H1 (cell line): ENCODE data around the gene STEAP3. TPM values are rescaled to one million over a fixed set of nuclear protein-coding genes. Genes with fewer than 3 reads are reported as not detected.

Experiments
- CBX8 ChIP-seq: fragments of 300-800, 300-1000 bp; sonication (generic); IDR thresholded peaks from 2 replicates; pipeline ENCODE4 v1.7.1; 2016; ENCODE audit warnings: low read depth, low read length, borderline replicate concordance
- CHD1 ChIP-seq: IDR thresholded peaks from 2 replicates; pipeline ENCODE4 v1.6.1; 2012; ENCODE audit warnings: low read depth, low read length, improper control_type of control experiment
- EP300 ChIP-seq, 2 experiments: IDR thresholded peaks; 1 replicate in 1 of 2; 2 replicates in 1 of 2; pipeline ENCODE4 v1.6.1; 2011 to 2012; ENCODE audit warnings: low read depth in 2 of 2, low read length in 2 of 2, mild to moderate bottlenecking in 2 of 2, borderline replicate concordance in 1 of 2, inconsistent platforms in 1 of 2, moderate library complexity in 1 of 2
- JUN ChIP-seq: IDR thresholded peaks from 2 replicates; pipeline ENCODE4 v1.6.1; 2011; ENCODE audit warnings: low read depth, mild to moderate bottlenecking, improper control_type of control experiment, low read length
- KDM4A ChIP-seq: IDR thresholded peaks from one replicate; pipeline ENCODE4 v1.7.1; 2012; ENCODE audit warnings: low read depth, mild to moderate bottlenecking, moderate library complexity, low read length, inconsistent platforms; ENCODE audit not compliant: severe bottlenecking
- MAFK ChIP-seq: IDR thresholded peaks from 2 replicates; pipeline ENCODE4 v1.6.1; 2012; ENCODE audit warnings: low read depth, mild to moderate bottlenecking, improper control_type of control experiment, low read length
- SP4 ChIP-seq: IDR thresholded peaks from 2 replicates; pipeline ENCODE4 v1.6.1; 2012; ENCODE audit warnings: low read length, inconsistent platforms
- polyA plus RNA-seq, 7 experiments: library from polyadenylated mRNA; depleted of rRNA in 3 of 7; stranded (reverse) in 5 of 7; unstranded in 2 of 7; fragments of >200 nt in 5 of 7; fragments of 200-250 nt in 2 of 7; gene quantifications; 1 replicate in 5 of 7; 2 replicates in 1 of 7; 4 replicates in 1 of 7; pipeline versions ENCODE4 v1.2.1 to v1.2.3, GENCODE V29; 2011 to 2013; ENCODE audit warnings: missing spikeins in 2 of 7, mixed read lengths in 2 of 7
- total RNA-seq: library from RNA; stranded (reverse); fragmentation: NEBNext Ultra II Directional; extraction: Animal tissue kit (Norgen Biotek cat#: 25700); gene quantifications from 2 replicates; pipeline ENCODE4 v1.2.1, GENCODE V29; 2021

Gene STEAP3
- total and polyA plus RNA-seq, 2 of the 8 experiments (the other 6 are each of a cell fraction or from before 2014, with no cell fraction given): 21.7 to 27.9 TPM

DNA sequence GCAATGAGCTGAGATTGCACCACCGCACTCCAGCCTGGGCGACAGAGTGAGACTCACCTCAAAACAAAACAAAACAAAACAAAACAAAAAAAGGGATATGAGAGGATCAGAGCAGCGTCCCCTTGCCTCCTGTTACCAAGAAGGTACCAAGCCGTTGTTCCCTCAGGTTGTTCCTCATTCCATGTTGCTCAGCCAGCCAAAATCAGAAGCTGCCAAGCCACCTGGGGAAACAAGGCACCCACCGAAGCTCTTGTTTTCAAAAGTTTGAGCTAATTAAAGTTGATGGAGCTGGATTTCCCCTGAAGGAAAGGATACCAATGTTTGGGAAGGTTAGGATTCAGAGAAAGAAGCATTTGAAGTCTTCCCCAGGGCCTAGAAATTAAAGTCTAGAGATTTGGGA lies 21.8 kb upstream of the STEAP3 start (continued):
- no peak for TF ChIP-seq SP4
- TF ChIP-seq KDM4A: no peak
- no peak for TF ChIP-seq MAFK
- no peak for TF ChIP-seq EP300 (IDR thresholded peaks at IDR 0.05; ENCODE audit: borderline replicate concordance in 1 of 2, low read depth in 2 of 2, low read length in 2 of 2)
- no peak for TF ChIP-seq CBX8
- no peak for TF ChIP-seq JUN
- no peak for TF ChIP-seq CHD1
